Epithelial cell of proximal tubule (primary cell): ENCODE measurements around the gene HTRA3. TPM values are rescaled to one million over a fixed set of nuclear protein-coding genes. Genes with fewer than 3 reads are reported as not detected.
A peak's percentile ranks its signal among the peaks of the same experiment; 100 is the strongest.

Experiments used
- DNase-seq: peaks from one replicate; pipeline ENCODE4 v3.0.0-alpha.2; 2011; ENCODE audit warnings: low read depth
- H3K4me3 ChIP-seq: 2 replicates; pipeline ENCODE4 v1.5.1; 2011; ENCODE audit warnings: low read depth, mild to moderate bottlenecking, low read length
- CTCF ChIP-seq: conservative IDR thresholded peaks from 2 replicates; pipeline ENCODE4 v1.5.1; 2012; ENCODE audit warnings: low read depth, mild to moderate bottlenecking, low read length
- total RNA-seq: library from RNA; depleted of rRNA; stranded (reverse); fragments of >200 nt; gene quantifications from 2 replicates; pipeline ENCODE4 v1.2.3, GENCODE V29; 2015

The HTRA3 gene
- total RNA-seq, 1 donor from 2014 or later, result 1.2 TPM

GRCh38 chr4:8314691-8315255 is 45.2 kb downstream of the HTRA3 start:
- no peak for TF ChIP-seq CTCF
- H3K4me3 ChIP-seq, result no peak overlapping the region
- DNase-seq, result no peak

DNA sequence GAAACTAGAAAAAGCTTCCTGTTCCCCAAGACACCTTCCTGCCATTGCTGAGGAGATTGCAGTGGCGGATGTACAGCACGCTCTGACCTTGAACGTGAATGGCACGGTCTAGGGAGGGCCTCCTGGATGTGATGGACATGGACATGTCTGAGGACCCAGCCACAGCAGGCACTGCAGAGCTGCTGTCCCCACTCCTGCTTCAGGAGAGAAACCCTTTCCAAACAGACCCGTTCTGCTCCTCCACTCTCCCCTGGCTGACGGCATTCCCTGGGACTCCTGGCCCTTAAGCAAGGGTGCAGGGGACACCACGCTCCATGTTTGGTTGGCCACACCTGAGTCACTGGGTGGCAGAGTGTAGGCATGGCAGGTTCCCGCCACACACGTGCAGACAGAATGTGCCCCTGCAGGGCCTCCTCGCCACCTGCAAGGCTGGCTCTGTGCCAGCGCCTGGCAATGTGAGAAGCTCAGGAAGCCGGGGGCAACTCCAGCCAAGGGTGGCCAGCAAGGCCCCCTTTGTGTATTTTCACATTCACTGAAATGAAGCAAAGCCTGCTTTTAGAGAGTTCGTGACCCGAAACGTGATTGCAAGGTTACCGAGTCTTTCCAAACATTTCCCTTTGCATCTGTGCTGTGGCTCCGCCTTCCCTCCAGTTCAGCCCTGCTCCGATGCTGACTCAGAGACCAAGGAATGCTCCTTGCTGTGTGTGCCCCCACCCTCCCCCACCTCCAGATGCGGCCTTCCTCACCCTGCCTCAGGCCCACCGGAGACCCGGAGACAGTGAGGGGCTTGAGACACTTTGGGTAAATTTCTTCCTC is 46.1 kb downstream of the HTRA3 start:
- TF ChIP-seq CTCF, result no peak
- H3K4me3 ChIP-seq, result peak overlapping the region; percentile 1
- DNase-seq, result peak; percentile 52

GRCh38 chr4:8316251-8316771 is 46.8 kb downstream of the HTRA3 start:
- TF ChIP-seq CTCF, result no peak
- no peak for DNase-seq
- no peak overlapping the region for H3K4me3 ChIP-seq

DNA sequence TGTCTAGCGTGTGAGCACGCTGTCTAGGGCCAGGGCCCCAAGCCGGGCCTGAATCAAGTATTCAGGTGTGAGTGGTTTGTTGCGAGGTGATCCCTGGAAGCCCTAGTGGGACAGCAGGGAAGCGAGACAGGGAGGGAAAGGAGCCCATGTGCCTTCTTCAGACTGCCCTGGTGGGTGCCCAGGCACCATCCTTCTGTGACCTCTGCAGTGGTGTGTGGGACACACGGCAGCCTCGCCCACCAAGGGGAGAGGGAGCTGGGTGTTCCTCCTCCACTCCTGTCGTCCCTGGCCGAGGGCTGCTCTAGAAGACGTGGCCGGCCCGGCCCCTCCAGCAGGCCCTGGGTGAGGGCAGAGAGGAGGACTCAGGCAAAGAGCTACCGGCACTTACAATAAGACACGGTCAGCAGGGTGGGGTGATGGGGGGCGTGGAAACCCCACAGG is 47.4 kb downstream of the HTRA3 start:
- no peak for TF ChIP-seq CTCF
- H3K4me3 ChIP-seq, result no peak overlapping the region
- no peak for DNase-seq

DNA sequence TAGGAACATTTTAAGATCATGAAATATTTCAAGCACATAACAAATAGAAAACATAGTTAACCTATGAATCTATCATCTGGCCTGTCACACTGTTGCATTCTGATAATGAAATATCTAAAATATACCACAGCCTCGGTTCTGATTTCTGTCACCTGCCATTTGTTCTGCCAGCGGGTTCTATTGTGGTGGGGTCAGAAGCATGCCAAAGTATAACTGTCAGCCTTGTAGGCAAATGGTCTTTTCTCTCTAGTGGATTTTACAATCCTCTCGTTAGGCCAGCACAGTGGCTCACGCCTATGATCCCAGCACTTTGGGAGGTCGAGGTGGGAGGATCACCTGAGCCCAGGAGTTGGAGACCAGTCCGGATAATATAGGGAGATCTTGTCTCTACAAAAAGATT is 47.9 kb downstream of the HTRA3 start:
- DNase-seq, result no peak
- no peak for TF ChIP-seq CTCF
- no peak overlapping the region for H3K4me3 ChIP-seq

GRCh38 chr4:8318509-8318908 is 49.0 kb downstream of the HTRA3 start:
- DNase-seq, result no peak

More at GRCh38 chr4:8318509-8318908, 49.0 kb downstream of the HTRA3 start:
- no peak for TF ChIP-seq CTCF
- H3K4me3 ChIP-seq, result no peak overlapping the region
